NB4 (cell line): ENCODE measurements around the gene MAGI2.

Experiments used
- MAX ChIP-seq: IDR thresholded peaks from 2 replicates; pipeline ENCODE4 v1.6.1; 2011; ENCODE audit warnings: low read depth, low read length
- TF ChIP-seq, protein P1 (sequence below): IDR thresholded peaks from one replicate; pipeline ENCODE4 v1.5.1; 2012; ENCODE audit warnings: low read depth, low read length

DNA sequence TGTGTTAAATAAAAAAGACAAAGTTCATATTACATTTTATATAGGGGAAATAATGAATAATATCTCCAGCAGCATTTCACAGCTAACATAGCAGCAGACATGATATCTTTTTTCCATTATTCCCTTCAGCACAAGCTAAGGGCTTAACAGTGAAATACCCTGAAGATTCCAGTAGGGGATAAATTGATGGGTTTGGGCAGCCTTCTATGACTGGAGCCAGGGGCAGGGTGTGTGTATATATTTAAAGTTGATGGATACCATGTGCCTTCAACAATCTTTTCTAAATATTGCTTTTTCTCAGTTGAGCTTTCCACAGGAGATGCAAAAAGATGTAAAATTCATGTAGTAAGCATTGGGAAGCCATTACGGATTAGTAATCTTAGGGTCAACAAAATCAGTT is 151.2 kb downstream of the MAGI2 start:
- TF ChIP-seq, protein P1, sequence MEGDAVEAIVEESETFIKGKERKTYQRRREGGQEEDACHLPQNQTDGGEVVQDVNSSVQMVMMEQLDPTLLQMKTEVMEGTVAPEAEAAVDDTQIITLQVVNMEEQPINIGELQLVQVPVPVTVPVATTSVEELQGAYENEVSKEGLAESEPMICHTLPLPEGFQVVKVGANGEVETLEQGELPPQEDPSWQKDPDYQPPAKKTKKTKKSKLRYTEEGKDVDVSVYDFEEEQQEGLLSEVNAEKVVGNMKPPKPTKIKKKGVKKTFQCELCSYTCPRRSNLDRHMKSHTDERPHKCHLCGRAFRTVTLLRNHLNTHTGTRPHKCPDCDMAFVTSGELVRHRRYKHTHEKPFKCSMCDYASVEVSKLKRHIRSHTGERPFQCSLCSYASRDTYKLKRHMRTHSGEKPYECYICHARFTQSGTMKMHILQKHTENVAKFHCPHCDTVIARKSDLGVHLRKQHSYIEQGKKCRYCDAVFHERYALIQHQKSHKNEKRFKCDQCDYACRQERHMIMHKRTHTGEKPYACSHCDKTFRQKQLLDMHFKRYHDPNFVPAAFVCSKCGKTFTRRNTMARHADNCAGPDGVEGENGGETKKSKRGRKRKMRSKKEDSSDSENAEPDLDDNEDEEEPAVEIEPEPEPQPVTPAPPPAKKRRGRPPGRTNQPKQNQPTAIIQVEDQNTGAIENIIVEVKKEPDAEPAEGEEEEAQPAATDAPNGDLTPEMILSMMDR = no peak
- TF ChIP-seq MAX = no peak
